Measurements from ENCODE around the gene ZNF319. TPM values are rescaled to one million over a fixed set of nuclear protein-coding genes. Genes with fewer than 3 reads are reported as not detected.

The ZNF319 gene
- total and polyA plus RNA-seq, 4 donors, result 0.64 to 3.4 (median 2.6) TPM

DNA sequence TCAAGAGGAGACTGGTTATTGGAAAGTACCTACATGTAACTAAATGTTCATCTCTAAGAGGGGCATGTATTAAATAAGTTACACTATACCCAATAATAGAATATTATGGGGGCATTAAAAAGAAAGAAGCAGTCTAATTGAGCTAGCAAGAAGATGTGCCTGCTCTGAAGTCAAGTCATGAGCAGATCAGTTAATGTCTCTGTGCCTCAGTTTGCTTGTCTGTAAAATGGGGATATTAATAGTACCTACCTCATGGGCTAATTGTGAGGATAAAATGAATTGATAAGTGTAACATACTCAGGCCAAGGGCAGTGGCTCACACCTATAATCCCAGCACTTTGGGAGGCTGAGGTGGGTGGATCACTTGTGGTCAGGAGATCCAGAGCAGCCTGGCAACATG, 32.6 kb downstream of the ZNF319 start:
- DNase-seq (ENCODE audit: low spot score), result no peak
- Histone ChIP-seq H3K9me3 (ENCODE audit: control insufficient read depth in 4 of 4, low read length in 3 of 4) (no peaks in the 10 kb centered on the region), H3K27ac (ENCODE audit: low read depth in 1 of 2, low read length in 2 of 2) (no peak overlapping the region), H3K27me3 (ENCODE audit: control insufficient read depth in 4 of 4, insufficient read depth in 4 of 4, low read length in 3 of 4) (no peaks in the 10 kb centered on the region), H3K9ac (ENCODE audit: low read depth in 1 of 2, low read length in 2 of 2) (no peak overlapping the region), H3K4me1 (ENCODE audit: control insufficient read depth in 4 of 4, insufficient read depth in 4 of 4, low read length in 3 of 4) (no peaks in the 10 kb centered on the region), H3K36me3 (ENCODE audit: control insufficient read depth in 4 of 4, insufficient read depth in 3 of 4, low read depth in 1 of 4, low read length in 3 of 4) (no peaks in the 10 kb centered on the region), H3K4me3 (ENCODE audit: low read depth in 1 of 3, low read length in 3 of 3) (no peak overlapping the region)
- TF ChIP-seq TAF1 (conservative IDR thresholded peaks at IDR 0.05) (no peak), NR2F2 (IDR thresholded peaks at IDR 0.05) (no peak), RAD21 (IDR thresholded peaks at IDR 0.05) (no peak), FOXA1 (IDR thresholded peaks at IDR 0.05) (no peak), GABPA (IDR thresholded peaks at IDR 0.05 in 1 of 2, conservative IDR thresholded peaks at IDR 0.05 in 1 of 2) (no peak), EGR1 (IDR thresholded peaks at IDR 0.05; ENCODE audit: low read depth in 2 of 2) (no peak), JUND (IDR thresholded peaks at IDR 0.05) (no peak), HNF4A (conservative IDR thresholded peaks at IDR 0.05) (no peak), HNF4G (IDR thresholded peaks at IDR 0.05) (no peak), SP1 (IDR thresholded peaks at IDR 0.05) (no peak), YY1 (IDR thresholded peaks at IDR 0.05) (no peak), RXRA (IDR thresholded peaks at IDR 0.05) (no peak)
- TF ChIP-seq, protein P1, sequence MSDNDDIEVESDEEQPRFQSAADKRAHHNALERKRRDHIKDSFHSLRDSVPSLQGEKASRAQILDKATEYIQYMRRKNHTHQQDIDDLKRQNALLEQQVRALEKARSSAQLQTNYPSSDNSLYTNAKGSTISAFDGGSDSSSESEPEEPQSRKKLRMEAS (IDR thresholded peaks at IDR 0.05), result no peak
- TF ChIP-seq, protein P2, sequence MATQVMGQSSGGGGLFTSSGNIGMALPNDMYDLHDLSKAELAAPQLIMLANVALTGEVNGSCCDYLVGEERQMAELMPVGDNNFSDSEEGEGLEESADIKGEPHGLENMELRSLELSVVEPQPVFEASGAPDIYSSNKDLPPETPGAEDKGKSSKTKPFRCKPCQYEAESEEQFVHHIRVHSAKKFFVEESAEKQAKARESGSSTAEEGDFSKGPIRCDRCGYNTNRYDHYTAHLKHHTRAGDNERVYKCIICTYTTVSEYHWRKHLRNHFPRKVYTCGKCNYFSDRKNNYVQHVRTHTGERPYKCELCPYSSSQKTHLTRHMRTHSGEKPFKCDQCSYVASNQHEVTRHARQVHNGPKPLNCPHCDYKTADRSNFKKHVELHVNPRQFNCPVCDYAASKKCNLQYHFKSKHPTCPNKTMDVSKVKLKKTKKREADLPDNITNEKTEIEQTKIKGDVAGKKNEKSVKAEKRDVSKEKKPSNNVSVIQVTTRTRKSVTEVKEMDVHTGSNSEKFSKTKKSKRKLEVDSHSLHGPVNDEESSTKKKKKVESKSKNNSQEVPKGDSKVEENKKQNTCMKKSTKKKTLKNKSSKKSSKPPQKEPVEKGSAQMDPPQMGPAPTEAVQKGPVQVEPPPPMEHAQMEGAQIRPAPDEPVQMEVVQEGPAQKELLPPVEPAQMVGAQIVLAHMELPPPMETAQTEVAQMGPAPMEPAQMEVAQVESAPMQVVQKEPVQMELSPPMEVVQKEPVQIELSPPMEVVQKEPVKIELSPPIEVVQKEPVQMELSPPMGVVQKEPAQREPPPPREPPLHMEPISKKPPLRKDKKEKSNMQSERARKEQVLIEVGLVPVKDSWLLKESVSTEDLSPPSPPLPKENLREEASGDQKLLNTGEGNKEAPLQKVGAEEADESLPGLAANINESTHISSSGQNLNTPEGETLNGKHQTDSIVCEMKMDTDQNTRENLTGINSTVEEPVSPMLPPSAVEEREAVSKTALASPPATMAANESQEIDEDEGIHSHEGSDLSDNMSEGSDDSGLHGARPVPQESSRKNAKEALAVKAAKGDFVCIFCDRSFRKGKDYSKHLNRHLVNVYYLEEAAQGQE (IDR thresholded peaks at IDR 0.05), result no peak
- TF ChIP-seq, protein P3, sequence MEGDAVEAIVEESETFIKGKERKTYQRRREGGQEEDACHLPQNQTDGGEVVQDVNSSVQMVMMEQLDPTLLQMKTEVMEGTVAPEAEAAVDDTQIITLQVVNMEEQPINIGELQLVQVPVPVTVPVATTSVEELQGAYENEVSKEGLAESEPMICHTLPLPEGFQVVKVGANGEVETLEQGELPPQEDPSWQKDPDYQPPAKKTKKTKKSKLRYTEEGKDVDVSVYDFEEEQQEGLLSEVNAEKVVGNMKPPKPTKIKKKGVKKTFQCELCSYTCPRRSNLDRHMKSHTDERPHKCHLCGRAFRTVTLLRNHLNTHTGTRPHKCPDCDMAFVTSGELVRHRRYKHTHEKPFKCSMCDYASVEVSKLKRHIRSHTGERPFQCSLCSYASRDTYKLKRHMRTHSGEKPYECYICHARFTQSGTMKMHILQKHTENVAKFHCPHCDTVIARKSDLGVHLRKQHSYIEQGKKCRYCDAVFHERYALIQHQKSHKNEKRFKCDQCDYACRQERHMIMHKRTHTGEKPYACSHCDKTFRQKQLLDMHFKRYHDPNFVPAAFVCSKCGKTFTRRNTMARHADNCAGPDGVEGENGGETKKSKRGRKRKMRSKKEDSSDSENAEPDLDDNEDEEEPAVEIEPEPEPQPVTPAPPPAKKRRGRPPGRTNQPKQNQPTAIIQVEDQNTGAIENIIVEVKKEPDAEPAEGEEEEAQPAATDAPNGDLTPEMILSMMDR (IDR thresholded peaks at IDR 0.05; ENCODE audit: low read depth, low read length, missing input control), result no peak
- TF ChIP-seq, protein P4, sequence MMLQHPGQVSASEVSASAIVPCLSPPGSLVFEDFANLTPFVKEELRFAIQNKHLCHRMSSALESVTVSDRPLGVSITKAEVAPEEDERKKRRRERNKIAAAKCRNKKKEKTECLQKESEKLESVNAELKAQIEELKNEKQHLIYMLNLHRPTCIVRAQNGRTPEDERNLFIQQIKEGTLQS (IDR thresholded peaks at IDR 0.05), result no peak
- TF ChIP-seq, protein P5, sequence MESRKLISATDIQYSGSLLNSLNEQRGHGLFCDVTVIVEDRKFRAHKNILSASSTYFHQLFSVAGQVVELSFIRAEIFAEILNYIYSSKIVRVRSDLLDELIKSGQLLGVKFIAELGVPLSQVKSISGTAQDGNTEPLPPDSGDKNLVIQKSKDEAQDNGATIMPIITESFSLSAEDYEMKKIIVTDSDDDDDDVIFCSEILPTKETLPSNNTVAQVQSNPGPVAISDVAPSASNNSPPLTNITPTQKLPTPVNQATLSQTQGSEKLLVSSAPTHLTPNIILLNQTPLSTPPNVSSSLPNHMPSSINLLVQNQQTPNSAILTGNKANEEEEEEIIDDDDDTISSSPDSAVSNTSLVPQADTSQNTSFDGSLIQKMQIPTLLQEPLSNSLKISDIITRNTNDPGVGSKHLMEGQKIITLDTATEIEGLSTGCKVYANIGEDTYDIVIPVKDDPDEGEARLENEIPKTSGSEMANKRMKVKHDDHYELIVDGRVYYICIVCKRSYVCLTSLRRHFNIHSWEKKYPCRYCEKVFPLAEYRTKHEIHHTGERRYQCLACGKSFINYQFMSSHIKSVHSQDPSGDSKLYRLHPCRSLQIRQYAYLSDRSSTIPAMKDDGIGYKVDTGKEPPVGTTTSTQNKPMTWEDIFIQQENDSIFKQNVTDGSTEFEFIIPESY (IDR thresholded peaks at IDR 0.05), result no peak

DNA sequence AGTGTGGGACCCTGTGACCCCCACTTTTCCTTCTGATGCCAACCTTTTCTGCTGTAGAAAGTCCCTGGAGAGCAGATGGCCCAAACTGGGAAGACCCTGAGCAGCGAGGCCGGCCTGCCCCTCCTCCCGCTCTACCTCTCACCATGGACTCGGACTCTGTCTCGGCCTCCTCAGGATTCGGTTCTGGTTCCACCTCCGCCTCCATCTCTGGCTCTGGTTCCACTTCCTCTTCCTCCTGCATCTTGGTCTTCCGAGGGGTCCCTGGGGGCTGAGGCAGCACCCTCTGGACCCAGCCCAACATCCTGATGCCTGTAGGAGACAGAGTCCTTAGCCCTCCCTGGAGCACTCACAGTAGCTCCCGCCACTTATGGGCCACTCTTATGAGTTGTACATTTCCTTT, 33.5 kb downstream of the ZNF319 start:
- DNase-seq (ENCODE audit: low spot score), result no peak
- WGBS, result 91% methylated on average over 9 of the region's 9 CpGs

More for the DNA sequence above, 33.5 kb downstream of the ZNF319 start:
- H3K27me3 ChIP-seq (ENCODE audit: control insufficient read depth in 4 of 4, insufficient read depth in 4 of 4, low read length in 3 of 4), result no peaks in the 10 kb centered on the region
- H3K4me3 ChIP-seq (ENCODE audit: low read depth in 1 of 3, low read length in 3 of 3), result no peak overlapping the region
- TF ChIP-seq NR2F2 (IDR thresholded peaks at IDR 0.05), result no peak
- no peak for TF ChIP-seq HNF4G (IDR thresholded peaks at IDR 0.05)
- TF ChIP-seq RAD21 (IDR thresholded peaks at IDR 0.05), result no peak
- TF ChIP-seq, protein P3 (IDR thresholded peaks at IDR 0.05; ENCODE audit: low read depth, low read length, missing input control), result no peak
- TF ChIP-seq JUND (IDR thresholded peaks at IDR 0.05), result no peak
- TF ChIP-seq, protein P4 (IDR thresholded peaks at IDR 0.05), result no peak
- no peak for TF ChIP-seq GABPA (IDR thresholded peaks at IDR 0.05 in 1 of 2, conservative IDR thresholded peaks at IDR 0.05 in 1 of 2)
- no peak overlapping the region for H3K9ac ChIP-seq (ENCODE audit: low read depth in 1 of 2, low read length in 2 of 2)
- no peak overlapping the region for H3K27ac ChIP-seq (ENCODE audit: low read depth in 1 of 2, low read length in 2 of 2)
- H3K9me3 ChIP-seq (ENCODE audit: control insufficient read depth in 4 of 4, low read length in 3 of 4), result no peaks in the 10 kb centered on the region
- no peaks in the 10 kb centered on the region for H3K36me3 ChIP-seq (ENCODE audit: control insufficient read depth in 4 of 4, insufficient read depth in 3 of 4, low read depth in 1 of 4, low read length in 3 of 4)
- no peaks in the 10 kb centered on the region for H3K4me1 ChIP-seq (ENCODE audit: control insufficient read depth in 4 of 4, insufficient read depth in 4 of 4, low read length in 3 of 4)
